Measurements from ENCODE around the gene MS4A2.
A peak's percentile ranks its signal among the peaks of the same experiment; 100 is the strongest.
"Not testable (repeated sequence)": the region's sequence is repeated elsewhere in the genome, so short reads cannot be mapped to it uniquely, and the experiment has no call there.

The MS4A2 gene

DNA sequence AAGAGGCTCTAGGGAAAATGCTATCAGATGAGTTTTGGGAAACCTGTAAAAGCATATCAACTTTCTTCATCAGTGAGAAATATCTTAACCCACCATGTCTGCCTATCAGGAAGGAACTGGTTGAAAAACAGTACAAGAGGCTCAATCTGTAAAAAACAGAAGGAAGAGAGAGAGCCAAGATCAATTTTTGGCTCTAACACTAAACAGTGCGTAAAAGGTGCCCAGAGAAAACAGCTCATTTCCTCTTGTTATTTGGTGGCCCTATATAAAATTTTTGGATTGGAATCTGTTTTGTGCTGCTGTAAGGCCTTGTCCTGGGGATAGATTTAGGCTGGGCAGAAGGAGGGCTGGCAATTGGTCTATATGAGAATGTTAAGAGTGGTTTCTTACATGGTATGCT lies 12.1 kb downstream of the MS4A2 start:
- FAIRE-seq: no peak
- DNase-seq (ENCODE audit: low spot score): no peak

DNA sequence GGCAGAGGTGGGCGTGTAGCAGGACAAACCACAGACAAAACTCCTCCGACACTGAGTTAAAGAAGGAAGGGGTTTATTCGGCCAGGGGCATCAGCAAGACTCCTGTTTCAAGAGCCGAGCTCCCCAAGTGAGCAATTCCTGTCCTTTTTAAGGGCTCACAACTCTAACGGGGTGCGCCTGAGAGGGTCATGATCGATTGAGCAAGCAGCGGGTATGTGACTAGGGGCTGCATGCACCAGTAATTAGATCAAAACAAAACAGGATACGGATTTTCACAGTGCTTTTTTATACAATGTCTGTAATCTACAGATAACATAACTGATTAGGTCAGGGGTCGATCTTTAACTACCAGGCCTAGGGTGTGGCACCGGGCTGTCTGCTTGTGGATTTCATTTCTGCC lies 12.9 kb downstream of the MS4A2 start:
- FAIRE-seq; DNase-seq (ENCODE audit: low spot score): not testable (repeated sequence)

DNA sequence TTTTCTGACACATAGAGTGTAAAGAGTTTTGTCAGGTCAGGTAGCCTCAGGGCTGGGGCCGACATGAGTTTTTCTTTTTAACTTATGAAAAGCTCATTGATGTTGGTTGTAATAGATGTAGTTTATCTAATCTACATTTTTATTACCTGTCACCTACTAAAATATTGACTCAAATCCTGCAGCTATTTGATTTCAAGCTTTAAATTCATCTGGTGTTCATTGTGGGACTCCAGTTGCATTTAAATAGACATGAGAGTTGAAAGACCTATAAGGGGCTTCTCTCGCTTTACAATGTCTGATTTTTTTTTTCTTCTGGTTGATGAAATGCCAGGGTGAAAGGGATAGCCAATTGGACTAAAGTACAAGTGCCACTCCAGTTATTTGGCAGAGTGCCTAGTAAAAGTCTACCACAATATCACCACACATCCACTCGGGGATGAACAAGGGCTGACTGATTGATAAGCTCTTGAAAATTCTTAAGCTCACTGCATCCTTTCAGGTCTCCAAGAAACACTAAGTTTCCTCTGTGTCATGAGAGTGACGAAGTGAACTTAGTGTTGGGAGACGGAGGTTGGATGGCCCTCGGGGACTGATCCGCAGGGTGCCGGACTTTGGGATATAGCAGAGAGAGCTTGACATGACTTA lies 16.1 kb downstream of the MS4A2 start:
- not testable (repeated sequence) for DNase-seq (ENCODE audit: low spot score); FAIRE-seq

DNA sequence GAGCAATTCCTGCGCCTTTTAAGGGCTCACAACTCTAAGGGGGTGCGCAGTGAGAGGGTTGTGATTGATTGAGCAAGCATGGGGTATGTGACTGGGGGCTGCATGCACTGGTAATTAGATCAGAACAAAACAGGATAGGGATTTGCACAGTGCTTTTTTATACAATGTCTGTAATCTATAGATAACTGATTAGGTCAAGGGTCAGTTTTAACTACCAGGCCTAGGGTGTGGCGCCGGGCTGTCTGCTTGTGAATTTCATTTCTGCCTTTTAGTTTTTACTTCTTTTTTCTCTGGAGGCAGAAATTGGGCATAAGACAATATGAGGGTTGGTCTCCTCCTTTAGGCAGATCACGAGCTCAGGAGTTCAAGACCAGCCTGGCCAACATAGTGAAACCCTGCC lies 20.2 kb downstream of the MS4A2 start:
- not testable (repeated sequence) for FAIRE-seq; DNase-seq (ENCODE audit: low spot score)

DNA sequence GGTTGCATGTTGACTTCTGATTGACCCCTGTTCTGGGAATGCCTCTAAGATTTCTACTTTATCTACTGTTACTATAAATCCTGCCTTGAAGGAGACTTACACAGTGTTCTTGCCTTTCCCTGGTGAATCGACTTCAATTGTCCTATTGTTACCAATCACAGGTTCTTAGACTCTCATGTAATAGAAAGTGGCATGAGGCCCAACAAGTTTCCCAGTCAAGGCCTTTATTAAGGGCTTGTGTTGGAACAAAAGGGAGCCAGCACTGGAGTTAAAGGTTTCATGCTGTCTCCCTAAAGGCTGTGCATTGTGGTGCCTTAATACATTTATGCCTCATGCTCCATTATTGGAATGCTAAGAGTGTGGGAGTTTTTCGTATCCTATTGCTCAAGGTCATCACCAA lies 23.3 kb downstream of the MS4A2 start:
- no peak for FAIRE-seq
- no peak for DNase-seq (ENCODE audit: low spot score)

DNA sequence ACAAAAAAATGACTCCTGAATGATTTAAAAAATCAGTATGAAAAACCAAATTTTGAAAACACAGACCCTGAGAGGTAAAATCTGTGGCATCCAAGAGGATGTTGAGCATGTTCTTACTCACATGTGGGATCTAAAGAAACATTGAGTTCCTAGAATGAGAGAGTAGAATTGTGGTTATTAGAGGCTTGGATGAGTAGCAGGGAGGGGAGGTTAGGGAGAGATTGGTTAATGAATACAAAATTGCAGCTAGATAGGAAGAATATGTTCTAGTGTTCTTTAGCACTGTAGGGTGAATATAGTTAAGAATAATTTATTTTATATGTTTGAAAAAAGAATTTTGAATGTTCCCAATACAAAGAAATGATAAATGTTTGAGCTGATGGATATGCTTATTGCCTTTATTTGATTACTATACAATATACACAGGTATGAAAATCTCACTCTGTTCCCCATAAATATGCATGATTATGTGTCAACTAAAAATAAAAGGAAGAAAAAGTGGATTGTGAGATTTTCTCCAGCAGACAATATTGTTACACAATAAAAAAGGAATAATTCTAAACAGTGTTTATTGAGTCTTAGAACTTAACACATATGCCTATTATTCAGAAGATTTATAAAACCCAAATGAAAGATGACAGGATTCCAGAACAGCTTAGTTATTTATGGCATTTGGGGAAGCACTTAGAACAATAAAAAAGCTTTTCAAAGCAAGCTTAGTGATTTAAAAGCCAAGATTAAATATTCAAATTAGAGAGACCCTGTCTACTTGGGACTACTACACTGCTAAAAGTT lies 28.7 kb downstream of the MS4A2 start:
- no peak for DNase-seq (ENCODE audit: low spot score)
- FAIRE-seq: no peak

DNA sequence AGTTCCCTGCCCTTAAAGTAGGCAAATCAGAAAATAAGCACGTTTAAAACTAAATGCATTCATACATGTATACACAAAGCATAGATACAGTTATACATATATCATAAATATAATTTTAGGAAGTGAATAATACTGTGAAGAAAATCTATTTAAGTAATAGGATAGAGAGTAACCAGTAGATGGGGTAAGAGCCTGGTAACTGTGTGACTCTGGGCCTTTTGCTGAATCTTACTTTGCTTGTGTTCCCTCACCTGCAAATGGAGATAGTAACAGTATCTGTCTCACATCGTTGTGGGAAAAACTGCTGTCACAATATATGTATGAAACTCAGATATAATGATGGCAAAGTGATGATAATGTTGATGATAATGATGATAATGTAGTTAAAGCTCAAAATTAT lies 29.9 kb downstream of the MS4A2 start:
- FAIRE-seq: no peak
- DNase-seq (ENCODE audit: low spot score): no peak

DNA sequence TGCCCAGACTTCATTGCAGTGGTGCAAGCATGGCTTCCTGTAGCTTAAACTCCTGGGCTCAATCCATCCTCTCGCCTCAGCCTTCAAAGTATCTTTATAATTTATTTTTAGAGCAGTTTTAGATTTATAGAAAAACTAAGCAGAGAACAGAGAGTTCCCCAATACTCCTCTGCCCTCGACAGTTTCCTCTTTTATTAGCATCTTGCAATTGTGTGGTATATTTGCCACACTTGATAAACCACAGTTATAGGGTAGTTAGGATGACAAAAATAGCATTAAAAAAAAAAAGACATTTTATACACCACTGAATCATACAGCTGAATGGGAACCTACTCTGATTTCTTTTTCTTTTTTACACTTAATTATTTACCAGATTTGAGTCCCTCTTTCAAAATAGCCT lies 31.2 kb downstream of the MS4A2 start:
- DNase-seq (ENCODE audit: low spot score) (no peak), FAIRE-seq (no peak)

DNA sequence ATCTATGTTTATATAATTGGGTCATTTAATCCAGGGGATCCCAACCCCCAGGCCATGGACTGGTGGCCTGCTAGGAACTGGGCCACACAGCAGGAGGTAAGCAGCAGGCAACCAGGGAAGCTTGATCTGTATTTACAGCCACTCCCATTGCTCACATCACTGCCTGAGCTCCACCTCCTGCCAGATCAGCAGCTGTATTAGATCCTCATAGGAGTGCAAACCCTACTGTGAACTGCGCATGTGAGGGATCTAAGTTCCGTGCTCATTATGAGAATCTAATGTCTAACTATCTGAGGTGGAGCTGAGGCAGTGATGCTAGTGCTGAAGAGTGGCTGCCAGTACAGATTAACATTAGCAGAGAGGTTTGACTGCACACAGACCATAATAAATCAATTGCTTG lies 32.8 kb downstream of the MS4A2 start:
- FAIRE-seq: no peak

DNA sequence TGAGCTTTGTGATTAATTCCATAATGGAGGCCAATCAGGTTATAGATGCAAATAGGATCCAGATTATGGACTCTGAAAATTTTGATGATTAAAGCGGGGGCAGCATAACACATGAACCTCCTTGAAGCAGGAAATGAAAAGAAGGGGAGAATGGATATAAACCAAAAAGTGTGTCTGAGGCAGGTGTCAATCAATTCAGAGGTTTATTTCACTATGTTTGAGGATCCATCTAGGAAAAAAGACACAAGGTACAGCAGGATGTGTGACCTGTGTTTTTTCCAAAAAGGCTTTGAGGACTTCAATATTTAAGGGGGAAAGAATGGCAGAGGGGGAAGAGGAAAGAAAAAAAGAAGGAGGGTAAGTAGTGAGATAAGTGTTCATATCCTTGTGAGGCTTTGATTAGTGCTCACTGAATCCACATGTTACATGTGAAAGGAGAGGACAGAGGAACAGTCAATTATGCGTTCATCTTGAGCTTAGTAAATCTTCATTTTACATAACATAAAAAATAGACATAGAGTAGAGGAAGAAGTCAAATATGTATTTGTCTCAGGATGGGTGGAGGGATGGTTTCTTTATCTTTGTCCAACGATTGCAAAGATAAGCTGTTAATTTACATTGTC lies 34.1 kb downstream of the MS4A2 start:
- FAIRE-seq (no peak), DNase-seq (ENCODE audit: low spot score) (no peak)

More for the DNA sequence above, 32.8 kb downstream of the MS4A2 start:
- no peak for DNase-seq (ENCODE audit: low spot score)

DNA sequence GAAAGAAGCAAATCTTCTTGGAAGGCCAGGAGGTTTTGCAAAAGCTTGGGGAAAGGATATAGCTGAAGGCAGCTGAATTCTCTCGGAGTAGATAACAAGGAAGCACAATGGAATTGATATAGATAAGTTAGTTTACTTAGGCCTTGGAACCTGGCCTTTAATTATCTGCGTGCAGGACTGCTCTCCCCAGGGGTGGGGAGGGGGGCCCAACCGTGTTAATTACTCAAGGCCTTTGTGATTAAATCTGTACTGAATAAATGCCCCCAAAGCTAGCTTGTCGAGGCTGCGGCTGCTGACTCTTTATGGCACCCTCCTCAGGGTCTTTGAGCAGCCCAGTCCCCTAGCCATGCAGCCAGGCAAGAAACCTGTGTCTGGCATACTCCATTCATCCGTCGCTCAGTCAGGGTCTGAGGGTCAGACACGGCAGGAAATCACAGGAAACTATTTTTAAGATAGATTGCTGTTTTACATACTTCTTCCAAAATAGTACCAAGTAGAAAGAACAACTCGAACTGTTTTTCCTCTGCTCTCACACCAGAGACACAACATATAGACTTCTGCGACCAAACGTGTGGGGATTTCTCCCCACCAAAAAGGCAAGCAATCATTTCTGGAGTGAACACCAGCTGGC lies 36.5 kb downstream of the MS4A2 start:
- DNase-seq (ENCODE audit: low spot score) (no peak), FAIRE-seq (no peak)

DNA sequence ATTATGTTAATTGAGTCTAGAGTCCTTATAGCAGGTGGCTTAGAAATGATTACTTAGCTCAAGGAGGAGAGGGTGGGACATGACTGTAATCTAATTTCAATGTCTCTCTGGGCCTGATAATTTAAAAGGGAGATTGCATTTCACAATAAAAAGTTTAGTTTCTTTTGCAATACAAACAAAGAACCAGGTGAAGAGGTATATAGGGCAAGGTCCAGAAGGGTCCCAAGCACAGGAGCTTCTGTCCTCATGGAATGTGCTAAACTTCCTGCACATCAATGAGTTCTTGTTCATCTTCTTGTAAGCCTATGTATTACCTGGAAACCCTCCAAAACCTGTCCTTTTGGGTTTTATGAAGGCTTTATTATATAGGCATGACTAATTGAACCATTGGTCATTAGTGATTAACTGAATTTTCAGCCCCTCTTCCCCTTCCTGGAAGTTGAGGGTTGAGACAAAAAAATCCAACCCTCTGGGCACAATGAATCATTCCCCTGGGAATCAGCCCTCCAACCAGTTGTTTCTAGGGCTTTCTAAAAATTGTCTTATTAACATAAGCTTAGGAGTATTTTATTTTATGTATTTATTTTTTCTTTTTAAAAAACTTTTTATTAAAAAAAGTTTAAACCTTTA lies 37.6 kb downstream of the MS4A2 start:
- FAIRE-seq (no peak), DNase-seq (ENCODE audit: low spot score) (no peak)

DNA sequence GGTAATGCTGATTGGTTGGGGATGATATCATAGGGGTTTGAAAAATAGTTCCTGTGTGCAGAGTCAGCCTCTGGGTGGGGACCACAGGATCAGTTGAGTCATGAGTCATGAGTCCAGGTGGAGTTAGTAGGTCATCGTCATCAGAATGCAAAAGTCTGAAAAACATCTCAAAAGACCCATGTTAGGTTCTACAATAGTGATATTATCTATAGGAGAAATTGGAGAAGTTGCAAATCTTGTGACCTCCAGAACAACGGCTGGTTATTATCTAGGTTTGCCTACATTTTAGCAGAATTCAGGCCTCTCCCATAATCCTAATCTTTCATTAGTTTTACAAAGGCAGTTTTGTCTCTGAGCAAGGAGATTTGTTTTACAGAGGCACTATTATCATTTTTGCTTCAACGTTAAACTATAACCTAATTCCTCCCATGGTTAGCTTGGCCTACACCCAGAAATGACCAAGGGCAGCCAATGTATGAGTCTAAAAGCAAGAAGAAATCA lies 38.9 kb downstream of the MS4A2 start:
- peak; percentile 12 for FAIRE-seq
- DNase-seq (ENCODE audit: low spot score): no peak

DNA sequence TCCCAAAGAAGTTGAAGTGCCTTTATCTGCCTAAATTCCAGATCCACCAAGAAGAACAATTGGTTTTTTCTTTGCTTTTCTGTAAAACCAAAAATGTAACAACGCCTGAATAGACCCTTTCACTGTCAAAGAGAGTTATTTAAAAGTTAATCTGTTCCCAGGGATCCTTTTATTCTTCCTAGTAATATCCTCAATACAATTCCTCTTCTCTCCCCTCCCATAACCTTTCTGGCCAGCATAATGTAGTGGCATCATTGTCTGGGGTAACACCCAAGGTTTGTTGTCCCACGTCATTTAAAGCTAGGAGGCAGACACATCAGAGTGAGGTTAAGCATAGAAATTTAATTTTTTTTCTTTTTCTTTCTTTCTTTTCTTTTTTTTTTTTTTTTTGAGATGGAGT lies 39.9 kb downstream of the MS4A2 start:
- FAIRE-seq: no peak
- no peak for DNase-seq (ENCODE audit: low spot score)

DNA sequence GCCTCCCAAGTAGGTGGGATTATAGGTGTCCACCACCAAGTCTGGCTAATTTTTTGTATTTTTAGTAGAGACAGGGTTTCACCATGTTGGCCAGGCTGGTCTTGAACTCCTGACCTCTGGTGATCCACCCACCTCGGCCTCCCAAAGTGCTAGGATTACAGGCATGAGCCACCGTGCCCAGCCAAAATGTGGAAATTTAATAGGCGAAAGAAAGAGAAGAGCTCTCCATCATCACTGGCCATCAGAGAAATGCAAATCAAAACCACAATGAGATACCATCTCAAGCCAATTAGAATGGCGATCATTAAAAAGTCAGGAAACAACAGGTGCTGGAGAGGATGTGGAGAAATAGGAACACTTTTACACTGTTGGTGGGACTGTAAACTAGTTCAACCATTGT lies 40.4 kb downstream of the MS4A2 start:
- FAIRE-seq: not testable (repeated sequence)

DNA sequence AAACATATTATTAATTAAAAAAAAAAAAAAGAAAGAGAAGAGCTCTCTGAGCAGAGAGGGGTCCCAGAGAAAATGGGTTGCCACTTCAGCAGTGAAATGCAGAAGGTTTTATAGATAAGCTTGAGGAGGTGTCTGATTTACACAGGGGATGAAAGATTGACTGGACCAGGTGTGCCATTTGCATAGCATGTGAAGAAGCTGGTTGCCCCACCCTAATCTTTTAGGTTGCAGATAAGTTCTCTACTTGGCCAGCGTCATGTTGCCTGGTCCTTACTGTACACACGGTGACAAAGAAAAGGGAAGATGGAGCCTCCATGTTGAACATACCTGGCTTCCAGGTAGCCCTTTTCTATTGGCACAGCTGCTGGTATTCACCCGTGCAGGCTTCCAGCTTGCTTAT lies 41.4 kb downstream of the MS4A2 start:
- FAIRE-seq (no peak), DNase-seq (ENCODE audit: low spot score) (no peak)

More for the DNA sequence above, 40.4 kb downstream of the MS4A2 start:
- not testable (repeated sequence) for DNase-seq (ENCODE audit: low spot score)

DNA sequence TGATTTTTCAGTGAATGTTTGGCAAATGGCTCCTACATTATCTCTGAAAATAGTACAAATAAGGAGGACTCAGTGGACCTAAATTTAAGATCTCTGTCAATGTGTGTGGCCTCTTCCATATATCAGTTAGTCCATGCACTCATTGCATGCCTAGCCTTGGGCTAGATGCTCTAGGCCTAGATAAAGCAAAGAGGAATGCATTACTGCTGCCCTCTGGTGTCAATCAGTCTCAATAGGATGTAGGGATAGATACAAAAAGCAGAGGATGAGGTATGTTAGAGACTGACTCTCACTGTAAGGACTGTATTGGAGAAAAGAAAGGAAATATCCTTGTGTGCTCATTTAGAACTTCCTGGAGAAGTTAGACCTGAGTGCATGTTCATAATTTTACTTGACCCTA lies 42.0 kb downstream of the MS4A2 start:
- peak; percentile 20 for DNase-seq (ENCODE audit: low spot score)
- no peak for FAIRE-seq

DNA sequence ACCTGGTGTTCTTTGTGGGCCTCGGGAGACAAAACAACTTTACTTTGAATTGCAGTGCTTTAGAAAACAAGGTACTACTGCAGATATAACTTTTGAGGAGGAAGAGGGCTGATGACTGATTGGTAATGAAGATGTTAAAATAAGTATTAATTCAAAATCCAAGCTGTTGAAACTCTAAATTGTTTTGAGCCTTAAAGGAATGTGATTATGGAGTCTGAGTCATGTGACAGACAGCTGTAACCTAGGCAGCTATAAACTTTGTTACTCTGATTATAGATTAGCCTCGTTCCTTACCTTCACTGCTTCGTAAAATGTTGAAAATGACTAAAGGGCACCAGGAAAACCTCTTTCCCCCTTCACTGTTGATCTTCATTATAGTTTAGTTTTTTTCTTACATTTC lies 43.4 kb downstream of the MS4A2 start:
- FAIRE-seq (no peak), DNase-seq (ENCODE audit: low spot score) (no peak)

DNA sequence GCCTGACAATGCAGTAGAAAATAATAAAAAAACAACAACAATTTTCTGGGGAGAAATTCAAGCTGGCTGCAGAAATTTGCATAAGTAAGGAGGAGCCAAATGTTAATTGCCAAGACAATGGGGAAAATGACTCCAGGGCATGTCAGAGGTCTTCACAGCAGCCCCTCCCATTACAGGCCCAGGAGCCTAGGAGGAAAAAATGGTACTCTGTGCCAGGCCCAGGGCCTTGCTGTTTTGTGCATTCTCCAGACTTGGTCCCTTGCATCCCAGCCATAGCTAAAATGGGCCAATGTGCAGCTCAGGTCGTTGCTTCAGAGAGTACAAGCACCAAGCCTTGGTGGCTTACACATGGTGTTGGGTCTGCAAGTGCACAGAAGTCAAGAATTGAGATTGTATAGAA lies 45.5 kb downstream of the MS4A2 start:
- no peak for DNase-seq (ENCODE audit: low spot score)
- FAIRE-seq: no peak

DNA sequence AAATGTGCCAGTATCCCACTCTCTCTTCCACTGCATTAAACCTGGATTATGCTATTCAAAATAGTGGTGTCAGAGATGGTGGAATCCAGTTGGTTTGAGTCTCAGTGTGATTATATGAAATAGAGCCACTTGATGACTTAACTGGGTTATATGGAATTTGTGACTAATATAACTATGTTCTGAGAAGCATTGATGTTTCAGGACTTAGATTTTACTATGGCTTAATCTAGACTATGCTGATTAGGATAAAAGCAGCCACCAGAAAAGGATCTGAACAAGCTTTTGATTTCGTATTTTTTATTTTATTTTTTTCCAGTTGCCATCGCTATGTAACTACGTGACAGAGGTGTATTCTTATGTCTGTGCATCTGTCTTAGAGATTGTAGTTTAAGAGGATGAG lies 55.3 kb downstream of the MS4A2 start:
- FAIRE-seq: no peak
- DNase-seq (ENCODE audit: low spot score): no peak

DNA sequence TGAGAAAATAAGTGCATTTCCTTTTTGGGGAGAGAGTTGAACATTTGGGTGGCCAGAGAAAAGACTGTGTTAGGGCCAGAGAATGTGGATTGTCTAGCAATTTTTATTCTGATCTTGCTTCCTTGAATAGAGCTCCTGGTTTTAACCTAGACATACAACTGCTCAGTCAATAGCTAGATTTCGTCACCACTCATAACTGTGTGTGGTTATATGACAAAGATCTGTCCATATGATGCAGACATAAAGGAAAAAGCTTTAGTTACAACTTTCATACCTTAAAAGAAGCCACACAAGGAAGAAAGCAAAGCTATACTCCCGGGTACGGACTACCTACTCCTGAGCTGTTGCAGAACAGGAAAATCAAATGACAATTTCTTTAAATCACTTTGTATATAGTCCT lies 57.2 kb downstream of the MS4A2 start:
- FAIRE-seq (no peak), DNase-seq (ENCODE audit: low spot score) (no peak)

Measured in RCC 7860 (cell line).